CD4-positive, alpha-beta T cell (primary cell): ENCODE results near the gene TXNDC2. TPM values are rescaled to one million over a fixed set of nuclear protein-coding genes. Genes with fewer than 3 reads are reported as not detected.

ENCODE experiments used
- ATAC-seq: fragments of 200-7000 bp; cut with Tn5 transposase; one replicate; pipeline ENCODE4 v1.10.0; 2022; ENCODE audit warnings: mild to moderate bottlenecking; ENCODE audit not compliant: poor library complexity
- CTCF ChIA-PET: fragments of 350-600 bp; sonication (Branson Sonifier 250); formaldehyde crosslinking; loops from one replicate; lab custom pipeline; 2021; ENCODE audit warnings: antibody characterized with exemption, inconsistent platforms; lab: Charles Lee
- POLR2A ChIA-PET: fragments of 350-600 bp; sonication (Branson Sonifier 250); formaldehyde crosslinking; loops from one replicate; lab custom pipeline; 2021; ENCODE audit warnings: antibody characterized with exemption, inconsistent platforms; lab: Charles Lee
- DNase-seq, 14 experiments: peaks; one replicate each; pipeline ENCODE4 v3.0.0-alpha.2; 2013 to 2020; ENCODE audit warnings: mixed read lengths in 2 of 14
- H3K27ac ChIP-seq, 2 donors: one replicate each; pipeline versions ENCODE4 v1.5.1 to v1.7.0; 2013; ENCODE audit warnings: low read length in 2 of 2, low read depth in 1 of 2, mild to moderate bottlenecking in 1 of 2
- H3K27me3 ChIP-seq, 2 experiments: 1 replicate in 1 of 2; 2 replicates in 1 of 2; pipeline versions ENCODE4 v1.6.1 to v1.7.0; 2013; ENCODE audit warnings: low read length in 2 of 2, control low read depth in 1 of 2, mild to moderate bottlenecking in 1 of 2, moderate library complexity in 1 of 2; ENCODE audit not compliant: insufficient read depth in 2 of 2, control insufficient read depth in 1 of 2
- H3K36me3 ChIP-seq: one replicate; pipeline ENCODE4 v1.6.1; 2013; ENCODE audit warnings: low read length, control low read depth; ENCODE audit not compliant: insufficient read depth
- H3K4me1 ChIP-seq: one replicate; pipeline ENCODE4 v1.6.1; 2013; ENCODE audit warnings: low read length, control low read depth; ENCODE audit not compliant: insufficient read depth
- H3K4me3 ChIP-seq: one replicate; pipeline ENCODE4 v1.5.1; 2013; ENCODE audit warnings: mild to moderate bottlenecking, low read length, moderate library complexity
- H3K9me3 ChIP-seq, 2 experiments: 1 replicate in 1 of 2; 2 replicates in 1 of 2; pipeline versions ENCODE4 v1.6.1 to v1.7.0; 2013; ENCODE audit warnings: low read length in 2 of 2, mild to moderate bottlenecking in 2 of 2, control low read depth in 1 of 2, moderate library complexity in 1 of 2; ENCODE audit not compliant: control insufficient read depth in 1 of 2, insufficient read depth in 1 of 2
- H3K27ac Mint-ChIP-seq: one replicate; pipeline ENCODE4 v1.8.0; 2020; ENCODE audit warnings: mixed read lengths
- H3K27me3 Mint-ChIP-seq: one replicate; pipeline ENCODE4 v1.8.0; 2021; ENCODE audit warnings: mixed read lengths
- H3K36me3 Mint-ChIP-seq: one replicate; pipeline ENCODE4 v1.8.0; 2021; ENCODE audit warnings: low read depth, mixed read lengths
- H3K4me1 Mint-ChIP-seq: one replicate; pipeline ENCODE4 v1.8.0; 2021; ENCODE audit warnings: low read depth, mixed read lengths
- H3K4me3 Mint-ChIP-seq: one replicate; pipeline ENCODE4 v1.8.0; 2020; ENCODE audit warnings: mild to moderate bottlenecking, mixed read lengths
- H3K9me3 Mint-ChIP-seq: one replicate; pipeline ENCODE4 v1.8.0; 2020; ENCODE audit warnings: mixed read lengths
- intact Hi-C, 2 experiments: fragments of 100-400 bp; cut with DNase I in 1 of 2; cut with micrococcal nuclease in 1 of 2; formaldehyde crosslinking; loops; one replicate each; pipeline versions ENCODE4 v1.15.1 to v1.9.0; 2023 to 2025; cut with DNase I, micrococcal nuclease
- total RNA-seq, 174 experiments: library from RNA in 2 of 174; stranded (reverse) in 2 of 174; gene quantifications; one replicate each; pipeline ENCODE4 v1.2.3 and lab custom pipeline; 2021 to 2026
- TF ChIP-seq, protein P1 (sequence below): fragments of 200-600 bp; IDR thresholded peaks from one replicate; pipeline ENCODE4 v1.8.0; 2022; ENCODE audit warnings: antibody characterized with exemption, mild to moderate bottlenecking

TXNDC2 gene
- total RNA-seq, 2 experiments from 2014 or later, result not detected

- H3K27ac Mint-ChIP-seq, result no peak overlapping the region
- no peak for DNase-seq
- peaks cover 25% of the 10 kb centered on the region for H3K27me3 Mint-ChIP-seq
- TF ChIP-seq, protein P1, sequence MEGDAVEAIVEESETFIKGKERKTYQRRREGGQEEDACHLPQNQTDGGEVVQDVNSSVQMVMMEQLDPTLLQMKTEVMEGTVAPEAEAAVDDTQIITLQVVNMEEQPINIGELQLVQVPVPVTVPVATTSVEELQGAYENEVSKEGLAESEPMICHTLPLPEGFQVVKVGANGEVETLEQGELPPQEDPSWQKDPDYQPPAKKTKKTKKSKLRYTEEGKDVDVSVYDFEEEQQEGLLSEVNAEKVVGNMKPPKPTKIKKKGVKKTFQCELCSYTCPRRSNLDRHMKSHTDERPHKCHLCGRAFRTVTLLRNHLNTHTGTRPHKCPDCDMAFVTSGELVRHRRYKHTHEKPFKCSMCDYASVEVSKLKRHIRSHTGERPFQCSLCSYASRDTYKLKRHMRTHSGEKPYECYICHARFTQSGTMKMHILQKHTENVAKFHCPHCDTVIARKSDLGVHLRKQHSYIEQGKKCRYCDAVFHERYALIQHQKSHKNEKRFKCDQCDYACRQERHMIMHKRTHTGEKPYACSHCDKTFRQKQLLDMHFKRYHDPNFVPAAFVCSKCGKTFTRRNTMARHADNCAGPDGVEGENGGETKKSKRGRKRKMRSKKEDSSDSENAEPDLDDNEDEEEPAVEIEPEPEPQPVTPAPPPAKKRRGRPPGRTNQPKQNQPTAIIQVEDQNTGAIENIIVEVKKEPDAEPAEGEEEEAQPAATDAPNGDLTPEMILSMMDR, result no peak
- H3K4me1 Mint-ChIP-seq, result no peaks in the 10 kb centered on the region
- intact Hi-C loops, result loop anchor here in 1 of 2 experiments (10.0 kb wide), 1 partner anchor 1260 kb away; no protein-coding TSS in a partner anchor
- H3K4me3 ChIP-seq, result no peak overlapping the region
- ATAC-seq, result no peak
- H3K4me3 Mint-ChIP-seq, result no peak overlapping the region
- no peaks in the 10 kb centered on the region for H3K9me3 Mint-ChIP-seq
- H3K9me3 ChIP-seq, result no peaks in the 10 kb centered on the region
- no peaks in the 10 kb centered on the region for H3K36me3 ChIP-seq
- peaks cover 5 to 20% of the 10 kb centered on the region in 2 experiments for H3K27me3 ChIP-seq
- H3K27ac ChIP-seq, result no peak overlapping the region
- CTCF ChIA-PET, result no interaction called here
- no peaks in the 10 kb centered on the region for H3K36me3 Mint-ChIP-seq
- H3K4me1 ChIP-seq, result no peaks in the 10 kb centered on the region
- POLR2A ChIA-PET, result no interaction called here
These were observed 40.5 kb upstream of the TXNDC2 start for GRCh38 chr18:9845256-9845655.

DNA sequence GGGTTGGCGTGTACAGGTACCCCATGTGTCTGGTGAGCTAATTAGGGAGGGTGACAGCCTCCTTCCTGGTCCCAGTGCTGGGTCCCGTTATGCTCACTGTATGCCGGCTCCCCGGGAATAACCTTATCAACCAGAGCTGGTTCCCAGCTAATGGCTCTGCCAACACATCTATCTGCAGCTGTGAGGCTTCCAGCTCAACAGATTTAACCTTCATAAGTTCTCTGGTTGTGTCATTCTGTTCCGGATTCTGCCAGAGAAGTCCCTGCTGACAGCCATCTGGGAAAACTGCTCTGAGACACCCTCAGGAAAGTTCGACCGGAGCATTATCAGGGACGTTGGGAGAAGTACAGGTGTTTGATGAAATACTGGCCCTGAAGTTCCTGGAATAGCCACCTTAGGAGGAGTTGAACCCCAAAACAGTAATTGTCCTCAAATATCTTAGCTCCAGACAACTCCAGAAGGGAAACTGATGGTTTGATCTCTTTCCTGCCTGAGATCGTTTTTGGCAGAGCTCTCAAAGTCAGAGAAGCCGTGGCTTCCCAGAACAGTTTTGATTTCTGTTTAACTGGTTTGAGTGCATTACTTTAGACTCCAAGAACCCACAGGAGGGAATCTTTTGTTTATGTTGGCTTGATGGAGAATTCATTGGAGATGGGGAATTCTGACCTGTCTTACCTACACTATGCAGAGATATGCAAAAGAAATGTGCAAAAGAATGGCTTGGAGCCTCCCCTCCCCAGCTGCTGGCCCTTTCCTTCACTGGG lies 39.4 kb upstream of the TXNDC2 start:
- Histone ChIP-seq H3K4me3 (no peak overlapping the region), H3K27me3 (peaks cover 5 to 20% of the 10 kb centered on the region in 2 experiments), H3K9me3 (no peaks in the 10 kb centered on the region), H3K36me3 (no peaks in the 10 kb centered on the region), H3K27ac (no peak overlapping the region), H3K4me1 (no peaks in the 10 kb centered on the region)
- intact Hi-C loops, result loop anchor here in 1 of 2 experiments (10.0 kb wide), 1 partner anchor 1258 kb away; no protein-coding TSS in a partner anchor
- Mint-ChIP-seq H3K9me3 (no peaks in the 10 kb centered on the region), H3K27ac (no peak overlapping the region), H3K27me3 (peaks cover 25% of the 10 kb centered on the region), H3K4me3 (no peak overlapping the region), H3K4me1 (no peaks in the 10 kb centered on the region), H3K36me3 (no peaks in the 10 kb centered on the region)
- TF ChIP-seq, protein P1, result no peak
- POLR2A ChIA-PET, result no interaction called here
- no peak for DNase-seq
- CTCF ChIA-PET, result no interaction called here
- ATAC-seq, result no peak

GRCh38 chr18:9848170-9848879 lies 37.4 kb upstream of the TXNDC2 start:
- peaks cover 5 to 20% of the 10 kb centered on the region in 2 experiments for H3K27me3 ChIP-seq
- POLR2A ChIA-PET, result no interaction called here
- DNase-seq, result no peak
- Mint-ChIP-seq H3K27me3 (peaks cover 25% of the 10 kb centered on the region), H3K36me3 (no peaks in the 10 kb centered on the region), H3K9me3 (no peaks in the 10 kb centered on the region), H3K4me1 (no peaks in the 10 kb centered on the region), H3K27ac (no peak overlapping the region), H3K4me3 (no peak overlapping the region)
- no peak overlapping the region for H3K27ac ChIP-seq
- no peaks in the 10 kb centered on the region for H3K9me3 ChIP-seq
- H3K4me1 ChIP-seq, result no peaks in the 10 kb centered on the region
- TF ChIP-seq, protein P1, result no peak
- no peak for ATAC-seq
- intact Hi-C loops, result loop anchor here in 1 of 2 experiments (10.0 kb wide), 1 partner anchor 1256 kb away; no protein-coding TSS in a partner anchor
- no peak overlapping the region for H3K4me3 ChIP-seq
- no peaks in the 10 kb centered on the region for H3K36me3 ChIP-seq
- CTCF ChIA-PET, result no interaction called here
